HepG2 (cell line): ENCODE data around the gene DAZAP1. TPM values are rescaled to one million over a fixed set of nuclear protein-coding genes. Genes with fewer than 3 reads are reported as not detected.

Source experiments
- AGO1 ChIP-seq: fragments of 200-400 bp; formaldehyde crosslinking; IDR thresholded peaks from 2 replicates; pipeline ENCODE4 v1.6.1; 2017; ENCODE audit warnings: mild to moderate bottlenecking, low read depth, low read length, moderate library complexity; ENCODE audit not compliant: poor library complexity, severe bottlenecking
- AKAP8 ChIP-seq: sonication (generic); formaldehyde crosslinking; IDR thresholded peaks from 2 replicates; pipeline ENCODE4 v1.5.1; 2020; ENCODE audit warnings: mild to moderate bottlenecking, missing genetic modification reagents
- ATF4 ChIP-seq, 2 experiments: fragments of 450-650 bp in 1 of 2; sonication (generic) in 1 of 2; formaldehyde crosslinking; IDR thresholded peaks; 2 replicates each; pipeline versions ENCODE4 v1.5.0 to v1.8.0; 2020 to 2022; ENCODE audit warnings: mild to moderate bottlenecking in 1 of 2, missing genetic modification reagents in 1 of 2
- BRF2 ChIP-seq: sonication (generic); formaldehyde crosslinking; IDR thresholded peaks from 2 replicates; pipeline ENCODE4 v1.8.1; 2022; ENCODE audit warnings: mild to moderate bottlenecking, missing genetic modification reagents
- ELK4 ChIP-seq: sonication (generic); formaldehyde crosslinking; IDR thresholded peaks from 2 replicates; pipeline ENCODE4 v1.9.0; 2021; ENCODE audit warnings: missing genetic modification reagents, borderline replicate concordance
- FLYWCH1 ChIP-seq: sonication (generic); formaldehyde crosslinking; IDR thresholded peaks from 2 replicates; pipeline ENCODE4 v1.8.1; 2023; ENCODE audit warnings: mild to moderate bottlenecking, missing genetic modification reagents
- GATAD1 ChIP-seq: IDR thresholded peaks from 2 replicates; pipeline ENCODE4 v1.6.1; 2016; ENCODE audit warnings: missing genetic modification reagents, missing compliant biosample characterization
- GMEB2 ChIP-seq: IDR thresholded peaks from 2 replicates; pipeline ENCODE4 v1.6.1; 2016; ENCODE audit warnings: missing biosample characterization, missing genetic modification reagents, low read depth
- NPAS2 ChIP-seq: sonication (generic); formaldehyde crosslinking; IDR thresholded peaks from 2 replicates; pipeline ENCODE4 v1.8.0; 2022; ENCODE audit warnings: mild to moderate bottlenecking, missing genetic modification reagents, borderline replicate concordance
- SKIL ChIP-seq: sonication (generic); formaldehyde crosslinking; IDR thresholded peaks from 2 replicates; pipeline ENCODE4 v1.8.0; 2022; ENCODE audit warnings: missing genetic modification reagents, mild to moderate bottlenecking, moderate library complexity, borderline replicate concordance
- SP1 ChIP-seq, 2 experiments: fragments of 450-650 bp in 1 of 2; sonication (generic) in 1 of 2; formaldehyde crosslinking in 1 of 2; IDR thresholded peaks; 2 replicates each; pipeline versions ENCODE4 v1.4.0 to v1.6.1; 2016 to 2020; ENCODE audit warnings: missing genetic modification reagents in 1 of 2
- STAG1 ChIP-seq: sonication (generic); formaldehyde crosslinking; IDR thresholded peaks from 2 replicates; pipeline ENCODE4 v1.4.0; 2020; ENCODE audit warnings: missing genetic modification reagents
- STAT5B ChIP-seq: sonication (generic); formaldehyde crosslinking; IDR thresholded peaks from 2 replicates; pipeline ENCODE4 v1.4.0; 2020; ENCODE audit warnings: missing genetic modification reagents
- SYNCRIP ChIP-seq: fragments of 200-400 bp; formaldehyde crosslinking; IDR thresholded peaks from 2 replicates; pipeline ENCODE4 v1.6.1; 2018; ENCODE audit warnings: mild to moderate bottlenecking, low read depth, low read length; ENCODE audit not compliant: insufficient read depth
- TGIF2 ChIP-seq: IDR thresholded peaks from 2 replicates; pipeline ENCODE4 v1.6.1; 2016; ENCODE audit warnings: control low read depth, missing compliant biosample characterization
- ZNF543 ChIP-seq: sonication (generic); formaldehyde crosslinking; IDR thresholded peaks from 2 replicates; pipeline ENCODE4 v1.4.0; 2020; ENCODE audit warnings: mild to moderate bottlenecking, missing genetic modification reagents
- ZNF550 ChIP-seq: sonication (generic); formaldehyde crosslinking; IDR thresholded peaks from 2 replicates; pipeline ENCODE4 v1.4.0; 2020; ENCODE audit warnings: mild to moderate bottlenecking, missing genetic modification reagents, borderline replicate concordance
- ZNF564 ChIP-seq: sonication (generic); formaldehyde crosslinking; IDR thresholded peaks from 2 replicates; pipeline ENCODE4 v1.8.1; 2023; ENCODE audit warnings: mild to moderate bottlenecking, missing genetic modification reagents
- ZNF749 ChIP-seq: sonication (generic); formaldehyde crosslinking; IDR thresholded peaks from 2 replicates; pipeline ENCODE4 v1.8.0; 2022; ENCODE audit warnings: mild to moderate bottlenecking, missing genetic modification reagents, moderate library complexity, borderline replicate concordance
- ZNF800 ChIP-seq: sonication (generic); formaldehyde crosslinking; IDR thresholded peaks from 2 replicates; pipeline ENCODE4 v1.4.0; 2020; ENCODE audit warnings: missing genetic modification reagents
- polyA plus RNA-seq, 8 experiments: library from polyadenylated mRNA; depleted of rRNA in 3 of 8; stranded (reverse) in 7 of 8; unstranded in 1 of 8; fragments of >200 nt; fragmentation: Illumina TruSeq in 4 of 8; extraction: Trizol in 4 of 8; gene quantifications; 2 replicates each; pipeline versions ENCODE4 v1.2.1 to v1.2.3, GENCODE V29; 2011 to 2016; ENCODE audit warnings: low read depth in 4 of 8, missing spikeins in 1 of 8, mixed read lengths in 1 of 8; ENCODE audit not compliant: insufficient read depth in 1 of 8
- total RNA-seq, 5 experiments: library from RNA; depleted of rRNA; stranded (reverse); fragments of >200 nt; fragmentation: Illumina TruSeq; extraction: Trizol; gene quantifications; 2 replicates each; pipeline ENCODE4 v1.2.3, GENCODE V29; 2016; ENCODE audit warnings: low read depth in 1 of 5

DAZAP1 gene
- total and polyA plus RNA-seq, 2 of the 13 experiments (the other 11 are each of a cell fraction or from before 2014, with no cell fraction given) = 63.3 to 79.2 TPM

- no peak for TF ChIP-seq GMEB2 (CRISPR knock-in tag)
- no peak for TF ChIP-seq ELK4 (CRISPR knock-in tag)
- TF ChIP-seq ZNF550 (CRISPR knock-in tag) = no peak
- TF ChIP-seq ZNF564 (CRISPR knock-in tag) = no peak
- TF ChIP-seq SYNCRIP = no peak
- TF ChIP-seq ZNF543 (CRISPR knock-in tag) = no peak
- peak; percentile 13; the same call in 1 of the 2 replicates for TF ChIP-seq STAG1 (CRISPR knock-in tag)
- TF ChIP-seq BRF2 (CRISPR knock-in tag) = no peak
- TF ChIP-seq SP1 (IDR thresholded peaks at IDR 0.05) = no peak
- TF ChIP-seq SP1 (CRISPR knock-in tag; IDR thresholded peaks at IDR 0.05) = no peak
- TF ChIP-seq AGO1 = peak; percentile 36
- no peak for TF ChIP-seq FLYWCH1 (CRISPR knock-in tag)
- TF ChIP-seq AKAP8 (CRISPR knock-in tag) = peak; percentile 69; the same call in 1 of the 2 replicates
- TF ChIP-seq ATF4 (CRISPR knock-in tag; IDR thresholded peaks at IDR 0.05) = no peak
- TF ChIP-seq SKIL (CRISPR knock-in tag) = no peak
- TF ChIP-seq STAT5B = no peak
- no peak for TF ChIP-seq NPAS2 (CRISPR knock-in tag)
- TF ChIP-seq TGIF2 (CRISPR knock-in tag) = no peak
- no peak for TF ChIP-seq ZNF749 (CRISPR knock-in tag)
- TF ChIP-seq ZNF800 (CRISPR knock-in tag) = peak; percentile 67; the same call in 1 of the 2 replicates
- TF ChIP-seq GATAD1 (CRISPR knock-in tag) = no peak
Measured at GRCh38 chr19:1468821-1469254, 61.5 kb downstream of the DAZAP1 start (continued).
